Activated effector memory CD4-positive, alpha-beta T cell treated with anti-CD3 and anti-CD28 coated beads, Interleukin-2, amount 50 U/mL, for 16 hours (primary cell): Measurements from ENCODE around the gene GIPC2.
"Not testable (repeated sequence)": the region's sequence is repeated elsewhere in the genome, so short reads cannot be mapped to it uniquely, and the experiment has no call there.

Experiments used
- DNase-seq: peaks from one replicate; pipeline ENCODE4 v3.0.0-alpha.2; 2020

Gene GIPC2

GRCh38 chr1:78070210-78070609 lies 24.4 kb downstream of the GIPC2 start:
- no peak for DNase-seq

- DNase-seq = no peak
These were observed 25.0 kb downstream of the GIPC2 start for GRCh38 chr1:78070758-78071157.

GRCh38 chr1:78071696-78072095 lies 25.9 kb downstream of the GIPC2 start:
- no peak for DNase-seq

DNA sequence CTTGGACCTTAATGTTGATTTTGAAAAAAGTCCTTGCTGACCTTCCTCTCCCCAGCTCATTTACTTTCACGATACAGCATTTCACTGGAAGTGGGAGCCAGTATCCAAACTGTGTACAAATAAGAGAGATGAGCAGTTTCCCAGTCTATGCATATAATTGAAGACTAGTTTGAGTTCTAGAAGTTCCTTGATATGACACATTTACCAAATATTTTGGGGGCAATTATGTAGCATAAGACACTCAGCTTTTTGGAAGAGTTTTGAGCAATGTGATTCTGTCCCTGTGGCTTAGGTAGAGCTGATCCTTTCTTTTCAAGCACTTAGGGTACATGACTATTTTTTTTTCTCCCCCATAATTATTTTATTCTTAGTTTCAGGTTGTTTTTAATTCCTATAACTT lies 26.4 kb downstream of the GIPC2 start:
- no peak for DNase-seq

DNA sequence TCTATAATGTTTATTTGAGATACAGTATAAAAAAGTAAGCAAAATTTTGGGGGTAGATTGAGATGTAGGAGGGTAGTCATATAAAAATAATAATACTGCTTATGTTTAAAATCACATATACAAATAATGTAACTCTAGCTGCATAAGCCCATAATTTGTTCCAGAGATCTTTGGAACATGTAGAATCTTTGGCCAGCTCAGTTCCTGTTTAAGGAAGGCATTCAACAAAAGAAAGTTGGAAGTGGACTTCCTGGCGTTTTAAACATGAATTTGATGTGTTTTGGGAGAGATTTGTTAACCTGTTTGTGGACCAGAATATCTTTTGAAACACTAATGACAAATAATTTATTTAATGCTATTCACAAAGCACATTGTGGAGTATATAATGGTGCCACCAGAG lies 27.7 kb downstream of the GIPC2 start:
- no peak for DNase-seq

DNA sequence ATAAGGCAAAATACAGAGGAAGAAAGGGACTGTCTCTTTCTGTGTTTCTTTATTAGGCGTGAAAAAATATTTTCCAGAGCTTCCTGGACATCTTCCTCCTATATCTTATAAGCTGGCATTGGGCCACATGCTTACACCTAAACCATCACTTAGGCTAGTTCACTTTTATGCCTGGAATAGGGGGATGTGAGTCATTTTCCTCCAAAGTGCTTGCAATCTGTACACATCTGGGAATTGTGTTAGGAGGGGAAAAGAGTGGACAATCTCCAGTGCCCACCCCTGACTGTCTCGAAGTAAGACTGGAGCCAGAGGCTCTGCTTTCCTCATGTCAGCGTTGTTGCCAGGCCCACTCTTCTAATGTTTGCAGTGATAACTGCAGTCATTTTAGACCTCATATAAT lies 29.9 kb downstream of the GIPC2 start:
- no peak for DNase-seq

DNA sequence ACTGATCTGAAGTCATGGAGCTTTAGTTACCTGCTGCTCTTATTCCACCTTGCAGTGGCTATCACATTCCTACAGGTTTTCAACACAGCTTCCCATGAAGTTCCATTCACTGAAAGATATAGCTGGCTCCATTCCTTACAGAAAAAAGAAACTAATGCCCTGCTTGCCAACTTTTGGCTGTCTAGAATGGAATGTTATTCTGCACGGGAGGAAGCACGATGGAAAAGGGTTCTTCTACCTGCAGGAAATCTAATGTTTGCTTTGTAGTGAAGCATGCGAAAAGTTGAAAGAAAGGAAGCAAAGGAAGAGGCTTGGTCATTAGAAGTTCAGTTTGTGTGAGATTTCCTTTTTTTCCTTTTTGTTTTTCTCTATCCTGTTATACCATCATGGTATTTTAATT lies 32.6 kb downstream of the GIPC2 start:
- DNase-seq = no peak

GRCh38 chr1:78079580-78079979 lies 33.8 kb downstream of the GIPC2 start:
- DNase-seq = no peak

DNA sequence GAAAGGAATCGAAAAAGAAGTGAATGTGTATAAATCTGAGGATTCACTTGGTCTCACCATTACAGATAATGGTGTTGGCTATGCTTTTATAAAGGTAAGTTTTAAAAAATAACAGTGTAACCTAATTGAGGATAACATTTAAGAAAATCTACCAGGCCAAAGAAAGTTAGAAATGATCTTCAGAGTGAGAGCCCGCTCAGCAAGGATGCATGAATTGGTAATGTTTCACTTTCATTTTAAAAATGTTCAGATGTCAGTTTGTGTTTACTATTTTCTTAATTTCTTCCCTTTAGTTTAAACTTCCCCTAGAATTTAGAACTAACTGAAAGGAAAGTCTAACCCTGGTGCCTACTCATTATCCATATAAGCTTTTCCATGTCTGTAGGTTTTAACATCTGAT lies 35.0 kb downstream of the GIPC2 start:
- no peak for DNase-seq

DNA sequence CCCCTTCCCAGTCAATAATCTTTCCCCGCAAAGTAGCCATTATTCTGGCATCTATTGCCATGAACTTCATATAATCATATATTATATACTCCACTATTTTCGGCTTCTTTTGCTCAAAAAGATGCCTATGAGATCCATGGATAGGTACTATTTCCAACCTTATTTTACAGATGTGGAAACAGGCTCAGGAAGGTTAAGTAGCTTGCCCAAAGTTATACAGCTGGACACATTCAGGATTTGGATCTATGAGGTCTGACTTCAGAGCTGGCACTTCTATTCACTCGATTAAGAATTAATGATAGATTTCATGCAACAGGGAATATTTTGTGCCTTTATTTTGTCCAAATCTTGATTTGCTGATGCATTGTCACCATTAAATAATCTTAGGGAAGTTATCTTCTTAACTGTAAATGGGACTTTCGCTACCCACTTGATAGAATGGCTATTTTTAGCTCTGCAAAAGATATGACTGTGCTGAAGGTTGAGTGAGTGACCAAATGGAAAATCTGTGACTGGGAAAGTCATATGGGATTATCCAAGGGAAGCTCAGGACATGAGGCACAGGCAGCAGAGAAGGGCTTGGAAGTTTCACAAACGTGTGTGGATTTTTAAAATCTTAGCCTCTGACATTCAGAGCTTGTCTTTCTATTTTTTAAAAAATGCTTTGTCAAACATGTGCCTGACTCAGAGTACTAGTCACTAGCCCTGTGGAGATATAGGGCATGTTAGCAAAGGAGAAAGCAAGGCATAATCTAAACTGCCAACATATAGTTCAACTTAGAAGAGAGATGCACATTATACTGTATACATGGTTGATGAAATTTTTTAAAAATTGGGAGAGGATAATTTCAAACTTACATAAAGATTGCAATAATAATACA lies 36.5 kb downstream of the GIPC2 start:
- no peak for DNase-seq

GRCh38 chr1:78084639-78085038 lies 38.9 kb downstream of the GIPC2 start:
- DNase-seq = not testable (repeated sequence)

GRCh38 chr1:78086697-78087096 lies 40.9 kb downstream of the GIPC2 start:
- no peak for DNase-seq

DNA sequence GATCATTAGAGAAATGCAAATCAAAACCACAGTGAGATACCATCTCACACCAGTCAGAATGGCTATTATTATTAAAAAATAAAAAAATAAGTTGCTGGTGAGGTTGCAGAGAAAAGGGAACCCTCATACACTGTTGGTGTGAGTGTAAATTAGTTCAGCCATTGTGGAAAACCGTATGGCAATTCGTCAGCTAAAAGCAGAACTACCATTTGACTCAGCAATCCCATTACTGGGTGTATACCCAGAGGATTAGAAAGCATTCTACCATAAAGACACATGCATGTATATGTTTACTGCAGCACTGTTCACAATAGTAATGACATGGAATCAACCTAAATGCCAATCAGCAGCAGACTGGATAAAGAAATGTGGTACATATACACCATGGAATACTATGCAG lies 42.2 kb downstream of the GIPC2 start:
- no peak for DNase-seq

DNA sequence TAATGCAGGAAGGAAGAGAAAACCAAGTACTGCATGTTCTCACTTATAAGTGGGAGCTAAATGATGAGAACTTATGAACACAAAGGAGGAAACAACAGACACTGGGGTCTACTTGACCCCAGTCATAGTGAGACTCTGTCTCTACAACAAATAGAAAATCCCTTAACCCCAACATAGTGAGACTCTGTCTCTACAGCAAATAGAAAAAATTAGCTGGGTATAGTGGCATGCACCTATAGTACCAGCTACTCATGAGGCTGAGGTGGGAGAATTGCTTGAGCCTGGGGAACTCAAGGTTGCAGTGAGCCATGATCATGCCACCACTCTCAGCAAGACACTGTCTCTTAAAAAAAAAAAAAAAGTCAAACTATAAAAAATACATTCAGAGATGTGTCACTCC lies 42.7 kb downstream of the GIPC2 start:
- DNase-seq = no peak

- no peak for DNase-seq
These were observed 43.2 kb downstream of the GIPC2 start for GRCh38 chr1:78089010-78089409.

- DNase-seq = no peak
These were observed 44.8 kb downstream of the GIPC2 start for GRCh38 chr1:78090472-78091133.

- DNase-seq = no peak
These were observed 45.5 kb downstream of the GIPC2 start for GRCh38 chr1:78091215-78091813.

GRCh38 chr1:78091886-78092285 lies 46.1 kb downstream of the GIPC2 start:
- DNase-seq = no peak

- DNase-seq = no peak
These were observed 46.9 kb downstream of the GIPC2 start for GRCh38 chr1:78092643-78093042.

- DNase-seq = no peak
These were observed 47.8 kb downstream of the GIPC2 start for GRCh38 chr1:78093560-78093959.

DNA sequence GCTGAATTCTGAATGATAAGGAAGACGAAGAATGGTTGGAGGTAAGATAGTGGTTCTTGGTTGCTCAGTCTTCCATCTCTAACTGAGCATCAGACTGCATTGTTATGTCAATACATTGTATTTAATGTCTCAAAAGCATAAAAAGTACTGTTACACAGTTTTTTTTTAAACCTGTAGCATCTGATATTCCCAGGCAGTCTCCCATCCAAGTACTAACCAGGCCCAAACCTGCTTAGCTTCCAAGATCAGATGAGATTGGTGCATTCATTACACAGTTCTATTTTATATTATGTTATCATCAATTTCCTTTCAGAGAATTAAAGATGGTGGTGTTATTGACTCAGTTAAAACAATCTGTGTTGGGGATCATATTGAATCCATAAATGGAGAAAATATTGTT lies 48.9 kb downstream of the GIPC2 start:
- no peak for DNase-seq

DNA sequence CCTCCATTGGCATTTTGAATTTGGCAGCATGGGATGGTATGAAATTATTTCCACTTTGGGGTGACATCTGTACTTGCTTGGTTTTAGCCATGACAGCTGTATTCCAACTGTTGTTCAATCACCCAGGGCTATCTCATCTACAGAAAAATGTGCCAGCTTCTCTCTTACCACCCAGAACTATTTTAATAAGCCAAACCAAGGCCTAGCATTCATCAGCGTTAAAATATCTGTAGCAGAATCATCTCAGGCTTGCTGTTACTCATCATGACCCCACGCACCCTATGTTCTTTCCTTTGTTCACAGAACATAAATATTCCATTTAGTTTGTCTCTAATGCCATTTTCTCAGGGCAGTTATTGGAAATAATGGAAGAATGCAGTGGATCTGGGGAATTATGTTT lies 49.8 kb downstream of the GIPC2 start:
- DNase-seq = no peak

DNA sequence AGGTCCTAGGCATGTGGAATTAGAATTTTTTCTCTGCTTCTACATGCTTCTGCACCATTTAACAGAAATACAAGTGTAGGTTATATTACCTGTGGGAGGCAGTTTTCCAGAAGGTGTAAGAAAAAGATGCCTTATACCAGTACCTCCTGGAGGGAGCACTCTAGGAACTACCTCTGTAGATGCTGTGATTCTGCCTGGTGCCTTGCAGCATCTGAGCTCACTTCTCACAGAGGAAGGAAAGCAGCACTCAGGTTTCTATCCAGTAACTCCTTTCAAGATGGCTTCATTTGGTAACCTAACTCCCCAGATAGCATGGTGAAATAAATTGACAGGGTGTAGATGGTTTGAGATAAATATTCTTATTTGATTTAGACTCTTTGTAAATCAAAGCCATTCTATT lies 50.3 kb downstream of the GIPC2 start:
- DNase-seq = no peak

DNA sequence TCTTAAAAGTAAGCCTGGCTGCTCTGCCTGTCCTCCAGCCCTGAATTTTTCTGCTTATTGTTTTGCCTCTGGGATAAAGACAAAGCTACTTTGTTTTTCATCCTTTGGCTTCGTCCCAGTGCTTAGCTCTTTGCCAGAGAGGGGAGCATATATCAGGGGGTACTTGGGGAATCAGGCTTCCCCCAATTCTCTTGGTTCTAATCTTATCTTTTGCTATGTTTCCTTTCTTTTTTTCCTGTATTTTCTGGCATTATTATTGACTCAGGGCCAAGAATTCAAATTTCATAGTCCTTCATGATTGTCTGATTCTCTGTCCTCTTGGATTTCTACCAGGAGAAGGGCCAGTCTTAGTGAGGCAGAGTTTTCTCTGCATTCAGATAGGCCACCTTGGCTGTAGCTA lies 51.2 kb downstream of the GIPC2 start:
- no peak for DNase-seq
